Tibial nerve (tissue), 4 donors: ENCODE measurements around the gene COL8A1. TPM values are rescaled to one million over a fixed set of nuclear protein-coding genes. Genes with fewer than 3 reads are reported as not detected.

Experiments
- DNase-seq, 2 donors: peaks; one replicate each; pipeline ENCODE4 v3.0.0-alpha.2; 2019; ENCODE audit warnings: low spot score in 2 of 2
- H3K27ac ChIP-seq, 4 donors: fragments of 200-600 bp; sonication (generic) in 3 of 4; one replicate each; pipeline ENCODE4 v1.5.1; 2017 to 2019; ENCODE audit warnings: mild to moderate bottlenecking in 1 of 4
- H3K27me3 ChIP-seq, 2 donors: fragments of 200-600 bp; sonication (generic) in 1 of 2; one replicate each; pipeline versions ENCODE4 v1.5.1 to v1.6.0; 2017 to 2019
- H3K36me3 ChIP-seq, 3 donors: fragments of 200-600 bp; sonication (generic); one replicate each; pipeline ENCODE4 v1.5.1; 2018 to 2019
- H3K4me1 ChIP-seq, 4 donors: fragments of 200-600 bp; sonication (generic) in 3 of 4; one replicate each; pipeline ENCODE4 v1.5.1; 2017 to 2019
- H3K4me3 ChIP-seq, 4 donors: fragments of 200-600 bp; sonication (generic) in 3 of 4; one replicate each; pipeline ENCODE4 v1.5.1; 2017 to 2019; ENCODE audit warnings: mild to moderate bottlenecking in 1 of 4, moderate library complexity in 1 of 4
- H3K9me3 ChIP-seq, 4 donors: fragments of 200-600 bp; sonication (generic) in 3 of 4; one replicate each; pipeline ENCODE4 v1.5.1; 2017 to 2019
- CTCF ChIP-seq, 5 experiments: fragments of 200-600 bp in 3 of 5; fragments of 450-650 bp in 2 of 5; sonication (generic) in 3 of 5; IDR thresholded peaks; one replicate each; pipeline ENCODE4 v1.5.1; 2016 to 2019; ENCODE audit warnings: antibody characterized with exemption in 5 of 5, mild to moderate bottlenecking in 3 of 5, moderate library complexity in 2 of 5
- EP300 ChIP-seq, 2 donors: sonication (generic); formaldehyde crosslinking; IDR thresholded peaks; one replicate each; pipeline ENCODE4 v1.6.1; 2017; ENCODE audit warnings: antibody characterized with exemption in 2 of 2, mild to moderate bottlenecking in 1 of 2
- POLR2A ChIP-seq, 2 donors: fragments of 450-650 bp; IDR thresholded peaks; one replicate each; pipeline ENCODE4 v1.6.1; 2017; ENCODE audit warnings: antibody characterized with exemption in 2 of 2, mild to moderate bottlenecking in 2 of 2, moderate library complexity in 2 of 2
- WGBS, 2 donors: methylation state at CpG; one replicate each; pipeline ENCODE4 v1.1.5; 2018; 5-methylcytosine and 5-hydroxymethylcytosine counted together
- total RNA-seq, 4 donors: library from RNA; depleted of rRNA; stranded (reverse); fragments of >200 nt; gene quantifications; one replicate each; pipeline ENCODE4 v1.1.0, GENCODE V29; 2016

COL8A1 gene
- total RNA-seq, 4 donors from 2014 or later = 144 to 217 (median 177) TPM

- H3K27me3 ChIP-seq = no peaks in the 10 kb centered on the region
- TF ChIP-seq EP300 (IDR thresholded peaks at IDR 0.05) = no peak
- 86 to 99% methylated on average over 5 of the region's 5 CpGs for WGBS, 2 donors
- no peaks in the 10 kb centered on the region for H3K9me3 ChIP-seq
- DNase-seq = no peak
- H3K36me3 ChIP-seq = no peaks in the 10 kb centered on the region
- no peak overlapping the region for H3K4me3 ChIP-seq
- H3K27ac ChIP-seq = no peak overlapping the region
- H3K4me1 ChIP-seq = peaks cover 0 to 14% (median 6%) of the 10 kb centered on the region in 4 donors
Observed at GRCh38 chr3:99764377-99764776, 126.0 kb downstream of the COL8A1 start.

- peaks cover 0 to 12% (median 5%) of the 10 kb centered on the region in 4 donors for H3K4me1 ChIP-seq
- no peaks in the 10 kb centered on the region for H3K36me3 ChIP-seq
- DNase-seq = no peak
- no peaks in the 10 kb centered on the region for H3K9me3 ChIP-seq
- no peak for TF ChIP-seq EP300 (IDR thresholded peaks at IDR 0.05)
- no peak for TF ChIP-seq POLR2A (IDR thresholded peaks at IDR 0.05)
- no peak for TF ChIP-seq CTCF (IDR thresholded peaks at IDR 0.05)
- no peak overlapping the region for H3K4me3 ChIP-seq
- no peak overlapping the region for H3K27ac ChIP-seq
- no peaks in the 10 kb centered on the region for H3K27me3 ChIP-seq
- WGBS, 2 donors = 62 to 66% methylated on average over 2 of the region's 2 CpGs
Observed at GRCh38 chr3:99765042-99765942, 126.9 kb downstream of the COL8A1 start.

- 80 to 82% methylated on average over 2 of the region's 2 CpGs for WGBS, 2 donors
- no peaks in the 10 kb centered on the region for H3K36me3 ChIP-seq
- DNase-seq = no peak
- peaks cover 0 to 1% (median 0%) of the 10 kb centered on the region in 4 donors for H3K4me1 ChIP-seq
- TF ChIP-seq EP300 (IDR thresholded peaks at IDR 0.05) = no peak
- no peaks in the 10 kb centered on the region for H3K27me3 ChIP-seq
- H3K9me3 ChIP-seq = no peaks in the 10 kb centered on the region
- no peak overlapping the region for H3K27ac ChIP-seq
- H3K4me3 ChIP-seq = no peak overlapping the region
Observed at GRCh38 chr3:99767291-99767690, 128.9 kb downstream of the COL8A1 start.

GRCh38 chr3:99768126-99768525 lies 129.7 kb downstream of the COL8A1 start:
- Histone ChIP-seq H3K4me3 (no peak overlapping the region), H3K27me3 (no peaks in the 10 kb centered on the region), H3K36me3 (no peaks in the 10 kb centered on the region), H3K27ac (no peak overlapping the region), H3K4me1 (peaks cover 0 to 6% (median 0%) of the 10 kb centered on the region in 4 donors), H3K9me3 (no peaks in the 10 kb centered on the region)
- no peak for DNase-seq
- TF ChIP-seq POLR2A (IDR thresholded peaks at IDR 0.05) (no peak), CTCF (IDR thresholded peaks at IDR 0.05) (no peak), EP300 (IDR thresholded peaks at IDR 0.05) (no peak)
- WGBS, 2 donors = 88 to 89% methylated on average over 1 of the region's 1 CpG

- no peak for TF ChIP-seq EP300 (IDR thresholded peaks at IDR 0.05)
- Histone ChIP-seq H3K36me3 (no peaks in the 10 kb centered on the region), H3K27ac (no peak overlapping the region), H3K4me1 (peaks cover 0 to 7% (median under 1%) of the 10 kb centered on the region in 4 donors), H3K9me3 (no peaks in the 10 kb centered on the region), H3K4me3 (no peak overlapping the region), H3K27me3 (no peaks in the 10 kb centered on the region)
- DNase-seq = no peak
- 80 to 82% methylated on average over 2 of the region's 2 CpGs for WGBS, 2 donors
Observed at GRCh38 chr3:99768808-99769501, 130.6 kb downstream of the COL8A1 start.

GRCh38 chr3:99772171-99772570 lies 133.8 kb downstream of the COL8A1 start:
- H3K27ac ChIP-seq = peak overlapping the region in 1 of 4 donors; percentile 56
- WGBS, 2 donors = 73 to 77% methylated on average over 3 of the region's 3 CpGs
- no peak overlapping the region for H3K4me3 ChIP-seq
- H3K9me3 ChIP-seq = no peaks in the 10 kb centered on the region
- DNase-seq = no peak
- H3K27me3 ChIP-seq = no peaks in the 10 kb centered on the region
- H3K4me1 ChIP-seq = peaks cover 0 to 33% (median 7%) of the 10 kb centered on the region in 4 donors
- TF ChIP-seq POLR2A (IDR thresholded peaks at IDR 0.05) (no peak), CTCF (IDR thresholded peaks at IDR 0.05) (no peak), EP300 (IDR thresholded peaks at IDR 0.05) (no peak)
- no peaks in the 10 kb centered on the region for H3K36me3 ChIP-seq
